MM.1S (cell line): ENCODE data around the gene ROR2.
"Not testable (repeated sequence)": the region's sequence is repeated elsewhere in the genome, so short reads cannot be mapped to it uniquely, and the experiment has no call there.

Experiments used
- CTCF ChIP-seq: fragments of 300-600 bp; sonication (generic); IDR thresholded peaks from 2 replicates; pipeline ENCODE4 v1.5.1; 2016; ENCODE audit warnings: antibody characterized with exemption, low read length, mixed read lengths
- EZH2 ChIP-seq: fragments of 300-600 bp; sonication (generic); optimal IDR thresholded peaks from 2 replicates; pipeline ENCODE3; 2017; ENCODE audit warnings: low read depth, mild to moderate bottlenecking, antibody characterized with exemption, low read length, mixed read lengths
- EZH2phosphoT487 ChIP-seq: fragments of 300-600 bp; sonication (generic); IDR thresholded peaks from 2 replicates; pipeline ENCODE4 v1.6.1; 2018; ENCODE audit warnings: antibody characterized with exemption, low read length

- TF ChIP-seq CTCF, EZH2, EZH2phosphoT487: not testable (repeated sequence)
Measured at GRCh38 chr9:91798273-91799112, 151.5 kb downstream of the ROR2 start.
